LNCaP clone FGC (cell line): ENCODE data around the gene IL17RC.
"Not testable (repeated sequence)": the region's sequence is repeated elsewhere in the genome, so short reads cannot be mapped to it uniquely, and the experiment has no call there.

ENCODE experiments used
- DNase-seq: peaks from one replicate; pipeline ENCODE4 v3.0.0-alpha.2; 2011; ENCODE audit warnings: low read depth
- H3K4me3 ChIP-seq: 2 replicates; pipeline ENCODE4 v1.5.1; 2011; ENCODE audit warnings: mild to moderate bottlenecking, low read depth, low read length, control low read depth
- CTCF ChIP-seq: IDR thresholded peaks from 2 replicates; pipeline ENCODE4 v1.5.1; 2012; ENCODE audit warnings: mild to moderate bottlenecking; ENCODE audit not compliant: control insufficient read depth, insufficient read depth; ENCODE audit errors: extremely low read depth

IL17RC gene

GRCh38 chr3:9897408-9898372 is 19.2 kb upstream of the IL17RC start:
- TF ChIP-seq CTCF = no peak
- H3K4me3 ChIP-seq = no peak overlapping the region
- DNase-seq = peak; percentile 95

GRCh38 chr3:9898467-9899241 is 18.2 kb upstream of the IL17RC start:
- no peak for TF ChIP-seq CTCF
- DNase-seq = no peak
- no peak overlapping the region for H3K4me3 ChIP-seq

GRCh38 chr3:9899289-9899791 is 17.6 kb upstream of the IL17RC start:
- H3K4me3 ChIP-seq = no peak overlapping the region
- no peak for TF ChIP-seq CTCF
- DNase-seq = no peak

GRCh38 chr3:9900965-9901415 is 15.9 kb upstream of the IL17RC start:
- H3K4me3 ChIP-seq, DNase-seq: not testable (repeated sequence)

GRCh38 chr3:9901967-9902366 is 14.9 kb upstream of the IL17RC start:
- TF ChIP-seq CTCF = no peak
- H3K4me3 ChIP-seq = no peak overlapping the region
- DNase-seq = no peak

GRCh38 chr3:9902372-9903237 is 14.3 kb upstream of the IL17RC start, which contains the start of gene IL17RE:
Gene IL17RE (plus strand): TSS chr3:9902848. CDS start chr3:9902933, 85 bp downstream.
- no peak within 1 kb of the TSS for H3K4me3 ChIP-seq
- no peak for DNase-seq
- no peak for TF ChIP-seq CTCF
